ENCODE results near the gene PPP1R15A.

DNA sequence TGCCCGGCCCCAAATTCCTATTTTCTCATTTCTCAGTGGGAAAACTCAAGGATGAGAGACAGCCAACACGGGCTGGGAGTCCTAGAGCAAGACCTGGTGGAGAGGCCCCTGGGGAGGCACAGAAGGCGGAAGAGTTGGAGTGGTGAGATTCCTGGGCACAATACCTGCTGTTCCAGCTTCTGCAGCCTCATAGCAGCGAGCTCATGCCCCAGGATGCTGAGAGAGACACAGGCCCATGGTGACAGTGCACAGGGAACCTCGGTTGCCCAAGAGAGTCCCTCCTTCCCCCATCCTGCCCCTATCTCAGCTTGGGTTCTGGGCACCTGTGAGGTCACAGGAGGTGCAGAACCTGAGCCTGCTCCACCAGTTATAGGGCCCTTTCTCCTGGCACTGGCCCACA is 25.0 kb downstream of the PPP1R15A start:
- TF ChIP-seq, protein P1, sequence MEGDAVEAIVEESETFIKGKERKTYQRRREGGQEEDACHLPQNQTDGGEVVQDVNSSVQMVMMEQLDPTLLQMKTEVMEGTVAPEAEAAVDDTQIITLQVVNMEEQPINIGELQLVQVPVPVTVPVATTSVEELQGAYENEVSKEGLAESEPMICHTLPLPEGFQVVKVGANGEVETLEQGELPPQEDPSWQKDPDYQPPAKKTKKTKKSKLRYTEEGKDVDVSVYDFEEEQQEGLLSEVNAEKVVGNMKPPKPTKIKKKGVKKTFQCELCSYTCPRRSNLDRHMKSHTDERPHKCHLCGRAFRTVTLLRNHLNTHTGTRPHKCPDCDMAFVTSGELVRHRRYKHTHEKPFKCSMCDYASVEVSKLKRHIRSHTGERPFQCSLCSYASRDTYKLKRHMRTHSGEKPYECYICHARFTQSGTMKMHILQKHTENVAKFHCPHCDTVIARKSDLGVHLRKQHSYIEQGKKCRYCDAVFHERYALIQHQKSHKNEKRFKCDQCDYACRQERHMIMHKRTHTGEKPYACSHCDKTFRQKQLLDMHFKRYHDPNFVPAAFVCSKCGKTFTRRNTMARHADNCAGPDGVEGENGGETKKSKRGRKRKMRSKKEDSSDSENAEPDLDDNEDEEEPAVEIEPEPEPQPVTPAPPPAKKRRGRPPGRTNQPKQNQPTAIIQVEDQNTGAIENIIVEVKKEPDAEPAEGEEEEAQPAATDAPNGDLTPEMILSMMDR (IDR thresholded peaks at IDR 0.05): no peak
- TF ChIP-seq POLR2A (IDR thresholded peaks at IDR 0.05) (no peak), POLR2AphosphoS5 (IDR thresholded peaks at IDR 0.05) (no peak)

Measured in gastroesophageal sphincter (tissue), 3 donors.